ENCODE measurements around the gene SLC35B3.

DNA sequence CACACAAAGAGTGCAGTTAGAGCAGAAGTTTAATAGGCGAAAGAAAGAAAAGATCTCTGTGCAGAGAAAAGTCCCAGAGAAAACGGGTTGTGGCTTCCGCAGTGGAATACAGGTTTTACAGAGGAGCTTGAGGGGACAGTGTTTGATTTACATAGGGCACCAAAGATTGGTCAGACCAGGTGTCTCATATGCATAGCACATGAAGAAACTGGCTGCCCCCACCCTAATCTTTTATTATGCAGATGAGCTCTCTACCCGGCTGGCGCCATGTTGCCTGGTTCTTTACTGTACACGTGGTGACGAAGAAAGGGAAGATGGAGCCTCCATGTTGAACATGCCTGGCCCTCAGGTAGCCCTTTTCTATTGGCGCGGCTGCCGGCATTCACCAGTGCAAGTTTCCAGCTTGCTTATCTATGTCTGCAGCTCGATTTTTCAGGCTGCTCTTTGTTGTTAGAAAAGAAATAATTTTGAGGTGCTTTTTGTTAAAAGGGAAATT is 47.4 kb downstream of the SLC35B3 start:
- TF ChIP-seq POLR2A (IDR thresholded peaks at IDR 0.05; ENCODE audit: low read depth, low read length) (no peak), POLR2AphosphoS5 (IDR thresholded peaks at IDR 0.05; ENCODE audit: low read depth, low read length) (no peak), TAF1 (IDR thresholded peaks at IDR 0.05; ENCODE audit: low read depth, low read length) (no peak), POU2F2 (IDR thresholded peaks at IDR 0.05; ENCODE audit: low read depth, low read length) (no peak), PAX5 (IDR thresholded peaks at IDR 0.05; ENCODE audit: insufficient read depth, low read length, severe bottlenecking) (no peak)
